B cell (primary cell): ENCODE results near the gene ST8SIA1. TPM values are rescaled to one million over a fixed set of nuclear protein-coding genes. Genes with fewer than 3 reads are reported as not detected.

Experiments used
- ATAC-seq: fragments of 200-7000 bp; cut with Tn5 transposase; one replicate; pipeline ENCODE4 v1.10.0; 2021; ENCODE audit warnings: low read depth, mild to moderate bottlenecking, moderate number of reproducible peaks, moderate library complexity
- CTCF ChIA-PET: fragments of 350-600 bp; sonication (Branson Sonifier 250); formaldehyde crosslinking; loops from one replicate; lab custom pipeline; 2021; ENCODE audit warnings: antibody characterized with exemption, inconsistent platforms; lab: Charles Lee
- POLR2A ChIA-PET: fragments of 350-600 bp; sonication (Branson Sonifier 250); formaldehyde crosslinking; loops from one replicate; lab custom pipeline; 2021; ENCODE audit warnings: antibody characterized with exemption; lab: Charles Lee
- DNase-seq: peaks from one replicate; pipeline ENCODE4 v3.0.0; 2013
- H2AFZ ChIP-seq: 2 replicates; pipeline ENCODE4 v1.6.1; 2012; ENCODE audit warnings: mild to moderate bottlenecking, low read depth, low read length; ENCODE audit not compliant: insufficient read depth, poor library complexity, severe bottlenecking
- H3K27ac ChIP-seq, 2 donors: 1 replicate in 1 of 2; 2 replicates in 1 of 2; pipeline ENCODE4 v1.5.1; 2012 to 2013; ENCODE audit warnings: low read length in 2 of 2, mild to moderate bottlenecking in 2 of 2, moderate library complexity in 1 of 2
- H3K27me3 ChIP-seq, 4 experiments: fragments of 200-600 bp in 1 of 4; sonication (generic) in 1 of 4; replicated peaks in 1 of 4; 1 replicate in 2 of 4; 2 replicates in 2 of 4; pipeline versions ENCODE4 v1.6.1 to v1.7.0; 2013 to 2016; ENCODE audit warnings: low read length in 3 of 4, mild to moderate bottlenecking in 2 of 4, mixed read lengths in 1 of 4, moderate library complexity in 1 of 4; ENCODE audit not compliant: insufficient read depth in 4 of 4, control insufficient read depth in 3 of 4; ENCODE audit errors: control extremely low read depth in 1 of 4
- H3K36me3 ChIP-seq, 2 experiments: replicated peaks in 1 of 2; 1 replicate in 1 of 2; 2 replicates in 1 of 2; pipeline versions ENCODE4 v1.6.1 to v1.7.1; 2013; ENCODE audit warnings: low read length in 1 of 2; ENCODE audit not compliant: insufficient read depth in 2 of 2, control insufficient read depth in 1 of 2; ENCODE audit errors: control extremely low read depth in 1 of 2, extremely low read depth in 1 of 2
- H3K4me1 ChIP-seq, 2 donors: fragments of 200-600 bp in 1 of 2; sonication (generic) in 1 of 2; 1 replicate in 1 of 2; 2 replicates in 1 of 2; pipeline versions ENCODE4 v1.5.1 to v1.6.1; 2013 to 2017; ENCODE audit warnings: low read length in 2 of 2; ENCODE audit not compliant: control insufficient read depth in 2 of 2, insufficient read depth in 2 of 2
- H3K4me2 ChIP-seq: replicated peaks from 2 replicates; pipeline ENCODE3; 2012; ENCODE audit warnings: mild to moderate bottlenecking, low read depth, low read length; ENCODE audit not compliant: poor library complexity, severe bottlenecking
- H3K4me3 ChIP-seq, 5 experiments: fragments of 200-600 bp in 1 of 5; sonication (generic) in 1 of 5; 1 replicate in 3 of 5; 2 replicates in 2 of 5; pipeline versions ENCODE4 v1.5.1 to v1.7.0; 2011 to 2016; ENCODE audit warnings: low read length in 4 of 5, mild to moderate bottlenecking in 4 of 5, low read depth in 2 of 5, control low read depth in 1 of 5, moderate library complexity in 1 of 5; ENCODE audit not compliant: insufficient read depth in 1 of 5; ENCODE audit errors: control extremely low read depth in 1 of 5, extremely low read depth in 1 of 5
- H3K79me2 ChIP-seq: fragments of 200-600 bp; sonication (generic); one replicate; pipeline ENCODE4 v1.6.0; 2016; ENCODE audit warnings: low read length; ENCODE audit not compliant: control insufficient read depth, insufficient read depth
- H3K9ac ChIP-seq: fragments of 200-600 bp; sonication (generic); 2 replicates; pipeline ENCODE4 v1.6.1; 2017; ENCODE audit warnings: mild to moderate bottlenecking, low read length, moderate library complexity
- H3K9me3 ChIP-seq, 3 donors: one replicate each; pipeline versions ENCODE4 v1.6.1 to v1.7.1; 2013; ENCODE audit warnings: low read length in 2 of 3; ENCODE audit not compliant: control insufficient read depth in 2 of 3, insufficient read depth in 1 of 3; ENCODE audit errors: control extremely low read depth in 1 of 3
- H4K20me1 ChIP-seq: 2 replicates; pipeline ENCODE4 v1.6.0; 2012; ENCODE audit warnings: mild to moderate bottlenecking, low read length; ENCODE audit not compliant: insufficient read depth, control insufficient read depth, poor library complexity, severe bottlenecking
- H3K27ac Mint-ChIP-seq: one replicate; pipeline ENCODE4 v1.8.0; 2021; ENCODE audit warnings: mixed read lengths
- H3K27me3 Mint-ChIP-seq: one replicate; pipeline ENCODE4 v1.8.0; 2021; ENCODE audit warnings: mixed read lengths
- H3K4me1 Mint-ChIP-seq: one replicate; pipeline ENCODE4 v1.8.0; 2021; ENCODE audit warnings: mixed read lengths
- H3K4me3 Mint-ChIP-seq: one replicate; pipeline ENCODE4 v1.8.0; 2021; ENCODE audit warnings: mixed read lengths
- H3K9me3 Mint-ChIP-seq: one replicate; pipeline ENCODE4 v1.8.0; 2022; ENCODE audit warnings: mixed read lengths; ENCODE audit not compliant: insufficient read depth
- CTCF ChIP-seq: fragments of 200-600 bp; IDR thresholded peaks from one replicate; pipeline ENCODE4 v1.8.0; 2022; ENCODE audit warnings: antibody characterized with exemption, mild to moderate bottlenecking
- EZH2 ChIP-seq: IDR thresholded peaks from 2 replicates; pipeline ENCODE4 v1.6.1; 2012; ENCODE audit warnings: borderline replicate concordance, low read depth, mild to moderate bottlenecking, moderate library complexity, low read length; ENCODE audit not compliant: insufficient read depth, poor library complexity, severe bottlenecking
- WGBS: methylation state at CpG from one replicate; pipeline ENCODE4 v1.1.5; 2013; ENCODE audit warnings: missing lambda C conversion rate; ENCODE audit not compliant: insufficient coverage; 5-methylcytosine and 5-hydroxymethylcytosine counted together
- intact Hi-C: fragments of 100-400 bp; cut with micrococcal nuclease; formaldehyde crosslinking; loops from one replicate; pipeline ENCODE4 v1.10.0; 2022
- polyA plus RNA-seq: library from polyadenylated mRNA; depleted of rRNA; stranded (reverse); fragments of >200 nt; gene quantifications from 2 replicates; pipeline ENCODE4 v1.2.3, GENCODE V29; 2012
- total RNA-seq, 2 donors: library from RNA; stranded (reverse); fragments of 120-200 nt in 1 of 2; gene quantifications; 1 replicate in 1 of 2; 2 replicates in 1 of 2; pipeline versions ENCODE4 v1.2.3 to v1.2.4, GENCODE V29; 2013 to 2022

Gene ST8SIA1
- total and polyA plus RNA-seq, 2 donors (not counting 1 experiment from before 2014, with no cell fraction given) = 0.02 to 0.04 TPM

GRCh38 chr12:22318108-22318737 lies 16.3 kb downstream of the ST8SIA1 start:
- no peak overlapping the region for H3K4me3 Mint-ChIP-seq
- H3K27ac Mint-ChIP-seq = no peak overlapping the region
- no peaks in the 10 kb centered on the region for H3K4me1 ChIP-seq
- ATAC-seq = no peak
- intact Hi-C loops = no loop called here
- ChIA-PET POLR2A (no interaction called here), CTCF (no interaction called here)
- H3K36me3 ChIP-seq = no peaks in the 10 kb centered on the region
- H3K9ac ChIP-seq = no peak overlapping the region
- no peak overlapping the region for H3K4me2 ChIP-seq
- TF ChIP-seq CTCF (no peak), EZH2 (no peak)
- H3K4me1 Mint-ChIP-seq = no peaks in the 10 kb centered on the region
- no peaks in the 10 kb centered on the region for H3K9me3 ChIP-seq
- H3K79me2 ChIP-seq = no peaks in the 10 kb centered on the region
- no peak overlapping the region for H2AFZ ChIP-seq
- no peaks in the 10 kb centered on the region for H3K9me3 Mint-ChIP-seq
- H4K20me1 ChIP-seq = no peaks in the 10 kb centered on the region
- H3K27me3 Mint-ChIP-seq = peaks cover 6% of the 10 kb centered on the region
- WGBS = no CpG with 5 or more reads among the region's 4 CpGs
- no peak for DNase-seq
- H3K4me3 ChIP-seq = no peak overlapping the region
- H3K27me3 ChIP-seq = peaks cover 0 to 10% (median 2%) of the 10 kb centered on the region in 4 experiments
- no peak overlapping the region for H3K27ac ChIP-seq

GRCh38 chr12:22313963-22314330 lies 20.6 kb downstream of the ST8SIA1 start:
- Mint-ChIP-seq H3K9me3 (no peaks in the 10 kb centered on the region), H3K27ac (no peak overlapping the region), H3K27me3 (peaks cover 20% of the 10 kb centered on the region), H3K4me1 (no peaks in the 10 kb centered on the region), H3K4me3 (no peak overlapping the region)
- H3K4me2 ChIP-seq = no peak overlapping the region
- POLR2A ChIA-PET = no interaction called here
- intact Hi-C loops = no loop called here
- no peaks in the 10 kb centered on the region for H3K9me3 ChIP-seq
- H3K4me1 ChIP-seq = no peaks in the 10 kb centered on the region
- H3K9ac ChIP-seq = no peak overlapping the region
- no peak overlapping the region for H3K27ac ChIP-seq
- ATAC-seq (no peak), DNase-seq (no peak)
- H2AFZ ChIP-seq = no peak overlapping the region
- H4K20me1 ChIP-seq = no peaks in the 10 kb centered on the region
- no peak overlapping the region for H3K4me3 ChIP-seq
- no peak for TF ChIP-seq CTCF
- no peak for TF ChIP-seq EZH2
- CTCF ChIA-PET = no interaction called here
- peaks cover 0 to 16% (median 3%) of the 10 kb centered on the region in 4 experiments for H3K27me3 ChIP-seq
- no peaks in the 10 kb centered on the region for H3K79me2 ChIP-seq
- H3K36me3 ChIP-seq = no peaks in the 10 kb centered on the region
- WGBS = 83% methylated on average over 1 of the region's 2 CpGs
